Measurements from ENCODE around the gene ZNF469.
"Not testable (repeated sequence)": the region's sequence is repeated elsewhere in the genome, so short reads cannot be mapped to it uniquely, and the experiment has no call there.

Gene ZNF469

GRCh38 chr16:88410297-88410968 lies 27.7 kb downstream of the ZNF469 start:
- DNase-seq (ENCODE audit: low spot score), result not testable (repeated sequence)

- no peak for DNase-seq (ENCODE audit: low spot score)
Observed at GRCh38 chr16:88411951-88412576, 29.3 kb downstream of the ZNF469 start.

- DNase-seq (ENCODE audit: low spot score), result no peak
Observed at GRCh38 chr16:88412766-88413165, 30.0 kb downstream of the ZNF469 start.

GRCh38 chr16:88413231-88413630 lies 30.5 kb downstream of the ZNF469 start:
- no peak for DNase-seq (ENCODE audit: low spot score)

GRCh38 chr16:88413631-88414030 lies 30.9 kb downstream of the ZNF469 start:
- DNase-seq (ENCODE audit: low spot score), result no peak

GRCh38 chr16:88414521-88415380 lies 32.0 kb downstream of the ZNF469 start:
- no peak for DNase-seq (ENCODE audit: low spot score)

- no peak for DNase-seq (ENCODE audit: low spot score)
Observed at GRCh38 chr16:88415381-88415705, 32.6 kb downstream of the ZNF469 start.

GRCh38 chr16:88415713-88416323 lies 33.1 kb downstream of the ZNF469 start:
- DNase-seq (ENCODE audit: low spot score), result no peak

GRCh38 chr16:88416686-88417085 lies 33.9 kb downstream of the ZNF469 start:
- DNase-seq (ENCODE audit: low spot score), result no peak

GRCh38 chr16:88417684-88418476 lies 35.1 kb downstream of the ZNF469 start:
- DNase-seq (ENCODE audit: low spot score), result no peak

GRCh38 chr16:88418869-88419268 lies 36.1 kb downstream of the ZNF469 start:
- DNase-seq (ENCODE audit: low spot score), result no peak

GRCh38 chr16:88419790-88420189 lies 37.0 kb downstream of the ZNF469 start:
- no peak for DNase-seq (ENCODE audit: low spot score)

- no peak for DNase-seq (ENCODE audit: low spot score)
Observed at GRCh38 chr16:88420496-88420895, 37.7 kb downstream of the ZNF469 start.

- DNase-seq (ENCODE audit: low spot score), result no peak
Observed at GRCh38 chr16:88421301-88421700, 38.5 kb downstream of the ZNF469 start.

- no peak for DNase-seq (ENCODE audit: low spot score)
Observed at GRCh38 chr16:88421871-88422433, 39.2 kb downstream of the ZNF469 start.

GRCh38 chr16:88422733-88423447 lies 40.1 kb downstream of the ZNF469 start:
- no peak for DNase-seq (ENCODE audit: low spot score)

- no peak for DNase-seq (ENCODE audit: low spot score)
Observed at GRCh38 chr16:88423448-88423850, 40.7 kb downstream of the ZNF469 start.

- DNase-seq (ENCODE audit: low spot score), result no peak
Observed at GRCh38 chr16:88424587-88425235, 42.0 kb downstream of the ZNF469 start.

- DNase-seq (ENCODE audit: low spot score), result no peak
Observed at GRCh38 chr16:88426018-88426417, 43.3 kb downstream of the ZNF469 start.

GRCh38 chr16:88427376-88427775 lies 44.6 kb downstream of the ZNF469 start:
- DNase-seq (ENCODE audit: low spot score), result no peak
